GM12878 (cell line): Measurements from ENCODE around the gene TSHR. TPM values are rescaled to one million over a fixed set of nuclear protein-coding genes. Genes with fewer than 3 reads are reported as not detected.
A peak's percentile ranks its signal among the peaks of the same experiment; 100 is the strongest.

Experiments
- ATAC-seq: fragments of 200-7000 bp; cut with Tn5 transposase; 3 replicates; pipeline ENCODE4 v1.9.1; 2020; ENCODE audit warnings: mild to moderate bottlenecking, moderate library complexity
- BruUV-seq: library from RNA; stranded (reverse); fragments of 400-500 nt; replicated peaks from 2 replicates; lab custom pipeline; 2021; lab: Mats Ljungman, UMichigan
- CTCF ChIA-PET: fragments of 300-600 bp; sonication (Branson Sonifier 250); formaldehyde crosslinking; extraction: SDS; loops from one replicate; lab custom pipeline; 2021; ENCODE audit warnings: inconsistent platforms; lab: Yijun Ruan, JAX
- POLR2A ChIA-PET: fragments of 350-600 bp; formaldehyde crosslinking; extraction: SDS; loops from one replicate; lab custom pipeline; 2021; ENCODE audit warnings: inconsistent platforms; lab: Charles Lee
- RAD21 ChIA-PET: fragments of 300-600 bp; sonication (Branson Sonifier 250); formaldehyde crosslinking; loops from one replicate; lab custom pipeline; 2023; ENCODE audit warnings: antibody characterized with exemption; ENCODE audit not compliant: unreplicated experiment; lab: Charles Lee
- SMC1A ChIA-PET: fragments of 300-600 bp; sonication (Branson Sonifier 250); formaldehyde crosslinking; loops from one replicate; lab custom pipeline; 2023; ENCODE audit not compliant: unreplicated experiment, uncharacterized antibody; lab: Charles Lee
- DNase-seq: peaks from one replicate; pipeline ENCODE4 v3.0.0-alpha.2; 2011; ENCODE audit warnings: low read depth, low spot score
- FAIRE-seq: peaks from 3 replicates; lab custom pipeline; 2011; peaks lifted over from hg19 to GRCh38; lab: Jason Lieb, UNC
- H2AFZ ChIP-seq: 2 replicates; pipeline ENCODE4 v1.6.0; 2011; ENCODE audit warnings: low read depth, low read length, control low read depth; ENCODE audit not compliant: control insufficient read depth
- H3K27ac ChIP-seq: 2 replicates; pipeline ENCODE4 v1.5.1; 2011; ENCODE audit warnings: control low read depth; ENCODE audit not compliant: control insufficient read depth, insufficient read depth
- H3K27me3 ChIP-seq, 2 experiments: replicated peaks in 1 of 2; 2 replicates each; pipeline versions ENCODE4 v1.6.0 to v1.6.1; 2011; ENCODE audit warnings: low read length in 1 of 2; ENCODE audit not compliant: control insufficient read depth in 2 of 2, insufficient read depth in 2 of 2
- H3K36me3 ChIP-seq, 2 experiments: 2 replicates each; pipeline ENCODE4 v1.5.1; 2011; ENCODE audit warnings: low read length in 1 of 2; ENCODE audit not compliant: control insufficient read depth in 2 of 2, insufficient read depth in 2 of 2
- H3K4me1 ChIP-seq: 2 replicates; pipeline ENCODE4 v1.6.1; 2011; ENCODE audit warnings: mild to moderate bottlenecking, low read length, moderate library complexity, mixed read lengths; ENCODE audit not compliant: control insufficient read depth, insufficient read depth
- H3K4me2 ChIP-seq: 2 replicates; pipeline ENCODE4 v1.6.0; 2011; ENCODE audit warnings: control low read depth; ENCODE audit not compliant: control insufficient read depth, insufficient read depth
- H3K4me3 ChIP-seq: fragments of 200-600 bp; sonication (generic); 2 replicates; pipeline ENCODE4 v1.5.1; 2016
- H3K79me2 ChIP-seq: 2 replicates; pipeline ENCODE4 v1.6.0; 2011; ENCODE audit warnings: low read length; ENCODE audit not compliant: control insufficient read depth, insufficient read depth
- H3K9ac ChIP-seq: 2 replicates; pipeline ENCODE4 v1.8.0; 2011; ENCODE audit warnings: low read length, control low read depth, mixed read lengths; ENCODE audit not compliant: control insufficient read depth, insufficient read depth
- H3K9me3 ChIP-seq: replicated peaks from 3 replicates; pipeline ENCODE4 v1.5.1; 2011; ENCODE audit warnings: mild to moderate bottlenecking, low read length; ENCODE audit not compliant: control insufficient read depth, insufficient read depth
- H4K20me1 ChIP-seq: 2 replicates; pipeline ENCODE4 v1.6.0; 2011; ENCODE audit not compliant: control insufficient read depth, insufficient read depth
- CBX3 ChIP-seq: fragments of 200-600 bp; sonication (generic); IDR thresholded peaks from 2 replicates; pipeline ENCODE4 v1.6.1; 2016; ENCODE audit warnings: low read depth, borderline replicate concordance
- CEBPB ChIP-seq, 2 experiments: fragments of 150-350 bp in 1 of 2; IDR thresholded peaks; 2 replicates each; pipeline ENCODE4 v1.6.1; 2012 to 2014; ENCODE audit warnings: low read depth in 2 of 2, low read length in 2 of 2, borderline replicate concordance in 1 of 2, inconsistent platforms in 1 of 2
- DPF2 ChIP-seq: fragments of 450-650 bp; IDR thresholded peaks from 2 replicates; pipeline ENCODE4 v1.6.1; 2017; ENCODE audit warnings: mild to moderate bottlenecking
- E2F8 ChIP-seq: fragments of 450-650 bp; IDR thresholded peaks from 2 replicates; pipeline ENCODE4 v1.6.1; 2018; ENCODE audit warnings: mild to moderate bottlenecking, low read depth, moderate library complexity; ENCODE audit not compliant: partially characterized antibody
- EP300 ChIP-seq, 2 experiments: fragments of 150-350 bp in 1 of 2; IDR thresholded peaks; 2 replicates each; pipeline ENCODE4 v1.6.1; 2011 to 2012; ENCODE audit warnings: low read depth in 2 of 2, low read length in 2 of 2, borderline replicate concordance in 1 of 2, improper control_type of control experiment in 1 of 2, inconsistent platforms in 1 of 2; ENCODE audit not compliant: control insufficient read depth in 1 of 2
- EZH2 ChIP-seq: IDR thresholded peaks from 2 replicates; pipeline ENCODE4 v1.6.1; 2012; ENCODE audit warnings: low read depth, mild to moderate bottlenecking, control low read depth, inconsistent platforms, low read length, borderline replicate concordance; ENCODE audit not compliant: control insufficient read depth
- HDAC2 ChIP-seq: fragments of 200-600 bp; sonication (generic); IDR thresholded peaks from 2 replicates; pipeline ENCODE4 v1.6.1; 2017
- KLF5 ChIP-seq: fragments of 450-650 bp; IDR thresholded peaks from 2 replicates; pipeline ENCODE4 v1.6.1; 2014; ENCODE audit warnings: mild to moderate bottlenecking; ENCODE audit not compliant: partially characterized antibody
- NBN ChIP-seq: fragments of 450-650 bp; IDR thresholded peaks from 2 replicates; pipeline ENCODE4 v1.6.1; 2016
- NKRF ChIP-seq: fragments of 450-650 bp; conservative IDR thresholded peaks from 2 replicates; pipeline ENCODE4 v1.6.1; 2017; ENCODE audit warnings: mild to moderate bottlenecking, moderate library complexity
- POLR2AphosphoS5 ChIP-seq: IDR thresholded peaks from 2 replicates; pipeline ENCODE4 v1.6.1; 2011; ENCODE audit warnings: mild to moderate bottlenecking, low read length, inconsistent platforms
- RAD21 ChIP-seq: IDR thresholded peaks from 2 replicates; pipeline ENCODE4 v1.6.1; 2011; ENCODE audit warnings: mild to moderate bottlenecking, low read depth, low read length, moderate library complexity; ENCODE audit not compliant: insufficient read depth
- SIN3A ChIP-seq: IDR thresholded peaks from 2 replicates; pipeline ENCODE4 v1.6.1; 2012; ENCODE audit warnings: low read depth, low read length, improper control_type of control experiment
- TCF12 ChIP-seq: IDR thresholded peaks from 2 replicates; pipeline ENCODE4 v1.6.1; 2011; ENCODE audit warnings: low read depth, mild to moderate bottlenecking, low read length
- WRNIP1 ChIP-seq: IDR thresholded peaks from 2 replicates; pipeline ENCODE4 v1.6.1; 2011; ENCODE audit warnings: low read depth, low read length, improper control_type of control experiment, borderline replicate concordance
- ZBED1 ChIP-seq: IDR thresholded peaks from 2 replicates; pipeline ENCODE4 v1.6.1; 2016; ENCODE audit warnings: borderline replicate concordance
- WGBS: methylation state at CpG from one replicate; pipeline ENCODE4 v1.1.6; 2016; ENCODE audit warnings: low lambda C conversion rate; ENCODE audit not compliant: insufficient replicate concordance, insufficient coverage; ENCODE audit errors: missing lambda C conversion rate; 5-methylcytosine and 5-hydroxymethylcytosine counted together
- in situ Hi-C: fragments of 300-500 bp; cut with MboI; formaldehyde crosslinking; loops from 9 replicates; pipeline ENCODE4 v1.14.3; 2018; ENCODE audit warnings: mixed read lengths
- intact Hi-C: fragments of 100-400 bp; cut with micrococcal nuclease; formaldehyde crosslinking; loops from one replicate; pipeline ENCODE4 v1.14.2; 2022; ENCODE audit not compliant: unreplicated experiment
- polyA plus RNA-seq, 11 experiments: library from polyadenylated mRNA; depleted of rRNA in 4 of 11; unstranded in 6 of 11; stranded (reverse) in 5 of 11; fragments of >200 nt; fragmentation: Nextera tagmentation in 4 of 11; fragmentation: Illumina TruSeq in 1 of 11; extraction: Ambion mirVana in 4 of 11; extraction: Trizol in 1 of 11; gene quantifications; 1 replicate in 1 of 11; 2 replicates in 10 of 11; pipeline versions ENCODE4 v1.2.1 to v1.2.3, GENCODE V29; 2011 to 2016; ENCODE audit warnings: inconsistent platforms in 2 of 11, missing spikeins in 2 of 11, low read depth in 1 of 11
- total RNA-seq, 4 experiments: library from RNA; depleted of rRNA in 3 of 4; stranded (reverse); fragments of >200 nt in 3 of 4; fragmentation: Illumina TruSeq in 1 of 4; extraction: Trizol in 1 of 4; gene quantifications; 2 replicates each; pipeline versions ENCODE4 v1.2.1 to v1.2.3, GENCODE V29; 2013 to 2021

The TSHR gene
- total and polyA plus RNA-seq, 10 of the 15 experiments (the other 5 are each of a cell fraction or from before 2014, with no cell fraction given): 0.06 to 0.31 TPM; not detected in 8

- BruUV-seq: no TSS peak
- intact Hi-C loops (no loop called here), in situ Hi-C loops (no loop called here)
- ATAC-seq (no peak), FAIRE-seq (no peak), DNase-seq (no peak)
- Histone ChIP-seq H3K27me3 (no peaks in the 10 kb centered on the region), H3K9me3 (no peaks in the 10 kb centered on the region), H3K27ac (no peak overlapping the region), H3K4me1 (peaks cover 31% of the 10 kb centered on the region), H3K9ac (no peak overlapping the region), H3K4me2 (peak overlapping the region; percentile 43; the same call in 1 of the 2 replicates), H3K4me3 (no peak overlapping the region), H3K79me2 (no peaks in the 10 kb centered on the region), H3K36me3 (peaks cover 1 to 2% of the 10 kb centered on the region in 2 experiments; a peak in 1 of 4 replicates), H2AFZ (no peak overlapping the region), H4K20me1 (no peaks in the 10 kb centered on the region)
- CTCF ChIA-PET: interaction anchor here (1.0 to 2.1 kb wide), 4 partner anchors 12 to 189 kb away, joined by 3 to 7 read pairs (median 4); no protein-coding TSS in a partner anchor
- POLR2A ChIA-PET: no interaction called here
- SMC1A ChIA-PET: interaction anchor here (1.4 kb wide), 1 partner anchor 13 kb away, joined by 4 read pairs; no protein-coding TSS in a partner anchor
- RAD21 ChIA-PET: interaction anchor here (0.7 to 1.0 kb wide), 3 partner anchors 12 to 288 kb away, joined by 3 read pairs; no protein-coding TSS in a partner anchor
- 61% methylated on average over 3 of the region's 3 CpGs for WGBS
- no peak for TF ChIP-seq TCF12
- no peak for TF ChIP-seq NBN
- TF ChIP-seq DPF2: no peak
- TF ChIP-seq SIN3A: no peak
- TF ChIP-seq EP300 (IDR thresholded peaks at IDR 0.05; ENCODE audit: borderline replicate concordance in 1 of 2, control insufficient read depth in 1 of 2, low read depth in 2 of 2, low read length in 2 of 2): no peak
- no peak for TF ChIP-seq E2F8
- TF ChIP-seq EZH2: no peak
- no peak for TF ChIP-seq CBX3
- TF ChIP-seq WRNIP1: no peak
- no peak for TF ChIP-seq ZBED1
- no peak for TF ChIP-seq HDAC2
- no peak for TF ChIP-seq RAD21
- no peak for TF ChIP-seq NKRF
- no peak for TF ChIP-seq CEBPB (IDR thresholded peaks at IDR 0.05; ENCODE audit: borderline replicate concordance in 1 of 2, low read depth in 2 of 2, low read length in 2 of 2)
- TF ChIP-seq KLF5: no peak
- TF ChIP-seq POLR2AphosphoS5: no peak
Observed at GRCh38 chr14:81176241-81176640, 220.8 kb downstream of the TSHR start.
